HFFc6 (cell line): Measurements from ENCODE around the gene MMD. TPM values are rescaled to one million over a fixed set of nuclear protein-coding genes. Genes with fewer than 3 reads are reported as not detected.
"Not testable (repeated sequence)": the region's sequence is repeated elsewhere in the genome, so short reads cannot be mapped to it uniquely, and the experiment has no call there.

ENCODE experiments used
- DNase-seq: peaks from one replicate; pipeline ENCODE4 v3.0.0-alpha.2; 2018
- H3K27ac Mint-ChIP-seq: 2 replicates; pipeline ENCODE4 v1.8.0; 2020; ENCODE audit warnings: mild to moderate bottlenecking, mixed read lengths
- H3K27me3 Mint-ChIP-seq: 2 replicates; pipeline ENCODE4 v1.8.0; 2021; ENCODE audit warnings: mild to moderate bottlenecking, moderate library complexity, mixed read lengths; ENCODE audit not compliant: insufficient read depth
- H3K36me3 Mint-ChIP-seq: 2 replicates; pipeline ENCODE4 v1.8.0; 2021; ENCODE audit warnings: low read depth, mixed read lengths
- H3K4me1 Mint-ChIP-seq: 2 replicates; pipeline ENCODE4 v1.8.0; 2020; ENCODE audit warnings: low read depth, mixed read lengths
- H3K4me3 Mint-ChIP-seq: 2 replicates; pipeline ENCODE4 v1.8.0; 2020; ENCODE audit warnings: mild to moderate bottlenecking, moderate library complexity, mixed read lengths
- H3K9me3 Mint-ChIP-seq: 2 replicates; pipeline ENCODE4 v1.8.0; 2020; ENCODE audit warnings: mild to moderate bottlenecking, mixed read lengths
- total RNA-seq, 6 experiments: library from RNA; stranded (reverse); fragmentation: NEBNext Ultra II Directional; extraction: Animal tissue kit (Norgen Biotek cat#: 25700); gene quantifications; 2 replicates in 1 of 6; 3 replicates in 5 of 6; pipeline ENCODE4 v1.2.3, GENCODE V29; 2021
- TF ChIP-seq, protein P1 (sequence below): fragments of 200-600 bp; sonication (generic); IDR thresholded peaks from 2 replicates; pipeline ENCODE4 v1.5.0; 2021; ENCODE audit warnings: antibody characterized with exemption, mild to moderate bottlenecking

MMD gene
- total RNA-seq, 6 experiments from 2014 or later, result 2.1 to 4.0 (median 3.6) TPM

DNA sequence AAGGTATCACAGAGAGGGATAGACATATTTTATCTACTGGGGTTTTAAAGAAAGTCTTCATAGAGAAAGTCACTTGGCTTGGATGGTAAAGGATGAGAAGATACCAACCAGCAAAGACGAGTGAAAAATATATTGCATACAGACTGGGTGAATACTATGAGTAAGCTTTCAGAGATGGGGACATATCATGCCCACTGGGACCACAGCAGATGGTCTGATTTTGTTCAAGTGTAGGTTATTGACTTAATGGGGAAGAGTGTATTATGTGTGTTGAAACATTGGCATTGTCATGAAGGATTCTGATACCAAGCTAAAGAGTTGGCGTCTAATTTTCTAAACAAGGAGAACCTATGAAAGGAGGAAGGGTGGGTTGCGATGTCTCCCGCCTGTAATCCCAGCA, 13.8 kb upstream of the MMD start:
- H3K27ac Mint-ChIP-seq, result no peak overlapping the region
- H3K4me1 Mint-ChIP-seq, result peaks cover 58% of the 10 kb centered on the region
- H3K4me3 Mint-ChIP-seq, result no peak overlapping the region
- peaks cover 8% of the 10 kb centered on the region for H3K27me3 Mint-ChIP-seq
- no peaks in the 10 kb centered on the region for H3K36me3 Mint-ChIP-seq
- peaks cover 3% of the 10 kb centered on the region; the same call in 1 of the 2 replicates for H3K9me3 Mint-ChIP-seq
- no peak for DNase-seq
- TF ChIP-seq, protein P1, sequence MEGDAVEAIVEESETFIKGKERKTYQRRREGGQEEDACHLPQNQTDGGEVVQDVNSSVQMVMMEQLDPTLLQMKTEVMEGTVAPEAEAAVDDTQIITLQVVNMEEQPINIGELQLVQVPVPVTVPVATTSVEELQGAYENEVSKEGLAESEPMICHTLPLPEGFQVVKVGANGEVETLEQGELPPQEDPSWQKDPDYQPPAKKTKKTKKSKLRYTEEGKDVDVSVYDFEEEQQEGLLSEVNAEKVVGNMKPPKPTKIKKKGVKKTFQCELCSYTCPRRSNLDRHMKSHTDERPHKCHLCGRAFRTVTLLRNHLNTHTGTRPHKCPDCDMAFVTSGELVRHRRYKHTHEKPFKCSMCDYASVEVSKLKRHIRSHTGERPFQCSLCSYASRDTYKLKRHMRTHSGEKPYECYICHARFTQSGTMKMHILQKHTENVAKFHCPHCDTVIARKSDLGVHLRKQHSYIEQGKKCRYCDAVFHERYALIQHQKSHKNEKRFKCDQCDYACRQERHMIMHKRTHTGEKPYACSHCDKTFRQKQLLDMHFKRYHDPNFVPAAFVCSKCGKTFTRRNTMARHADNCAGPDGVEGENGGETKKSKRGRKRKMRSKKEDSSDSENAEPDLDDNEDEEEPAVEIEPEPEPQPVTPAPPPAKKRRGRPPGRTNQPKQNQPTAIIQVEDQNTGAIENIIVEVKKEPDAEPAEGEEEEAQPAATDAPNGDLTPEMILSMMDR, result no peak

GRCh38 chr17:55434721-55435120, 13.1 kb upstream of the MMD start:
- Mint-ChIP-seq H3K27me3 (peaks cover 8% of the 10 kb centered on the region), H3K4me1 (peaks cover 58% of the 10 kb centered on the region), H3K27ac (no peak overlapping the region), H3K4me3 (no peak overlapping the region), H3K9me3 (peaks cover 3% of the 10 kb centered on the region; the same call in 1 of the 2 replicates), H3K36me3 (no peaks in the 10 kb centered on the region)
- TF ChIP-seq, protein P1, result no peak
- DNase-seq, result no peak

- H3K4me1 Mint-ChIP-seq, result peaks cover 52% of the 10 kb centered on the region
- H3K27ac Mint-ChIP-seq, result peak overlapping the region; percentile 81
- H3K27me3 Mint-ChIP-seq, result peaks cover 3% of the 10 kb centered on the region; the same call in 1 of the 2 replicates
- no peaks in the 10 kb centered on the region for H3K36me3 Mint-ChIP-seq
- DNase-seq, result peak; percentile 88
- TF ChIP-seq, protein P1, result no peak
- peaks cover 3% of the 10 kb centered on the region; the same call in 1 of the 2 replicates for H3K9me3 Mint-ChIP-seq
- peak overlapping the region; percentile 50 for H3K4me3 Mint-ChIP-seq
These were observed 12.2 kb upstream of the MMD start for GRCh38 chr17:55433629-55434422.

GRCh38 chr17:55433029-55433628, 11.5 kb upstream of the MMD start:
- H3K4me3 Mint-ChIP-seq, result peak overlapping the region; percentile 50; the same call in 1 of the 2 replicates
- peak overlapping the region; percentile 81 for H3K27ac Mint-ChIP-seq
- TF ChIP-seq, protein P1, result no peak
- DNase-seq, result no peak
- peaks cover 6% of the 10 kb centered on the region; the same call in 1 of the 2 replicates for H3K27me3 Mint-ChIP-seq
- H3K9me3 Mint-ChIP-seq, result peaks cover 3% of the 10 kb centered on the region; the same call in 1 of the 2 replicates
- no peaks in the 10 kb centered on the region for H3K36me3 Mint-ChIP-seq
- peaks cover 51% of the 10 kb centered on the region for H3K4me1 Mint-ChIP-seq

- Mint-ChIP-seq H3K4me3 (no peak overlapping the region; the same call in 1 of the 2 replicates), H3K36me3 (no peaks in the 10 kb centered on the region), H3K27ac (peak overlapping the region; percentile 81), H3K27me3 (peaks cover 5% of the 10 kb centered on the region; the same call in 1 of the 2 replicates), H3K9me3 (no peaks in the 10 kb centered on the region), H3K4me1 (peaks cover 46% of the 10 kb centered on the region)
- TF ChIP-seq, protein P1, result no peak
- DNase-seq, result no peak
These were observed 10.9 kb upstream of the MMD start for GRCh38 chr17:55432358-55433028.

- not testable (repeated sequence) for DNase-seq, H3K4me3 Mint-ChIP-seq, H3K9me3 Mint-ChIP-seq, H3K27ac Mint-ChIP-seq, H3K27me3 Mint-ChIP-seq, H3K36me3 Mint-ChIP-seq
- H3K4me1 Mint-ChIP-seq, result peaks cover 47% of the 10 kb centered on the region
These were observed 10.3 kb upstream of the MMD start for GRCh38 chr17:55431914-55432313.
